Parathyroid adenoma (tissue), 2 donors: ENCODE data around the gene S100B.

Source experiments
- H2AFZ ChIP-seq: fragments of 300-600 bp; sonication (generic); one replicate; pipeline ENCODE4 v1.7.0; 2017; ENCODE audit warnings: antibody characterized with exemption, mild to moderate bottlenecking
- H3K27ac ChIP-seq: fragments of 300-600 bp; sonication (generic); one replicate; pipeline ENCODE4 v1.7.0; 2017
- H3K27me3 ChIP-seq: fragments of 300-600 bp; sonication (generic); one replicate; pipeline ENCODE4 v1.7.0; 2017; ENCODE audit warnings: low read length; ENCODE audit not compliant: control insufficient read depth, insufficient read depth
- H3K36me3 ChIP-seq: fragments of 300-600 bp; sonication (generic); one replicate; pipeline ENCODE4 v1.7.0; 2017; ENCODE audit warnings: low read length; ENCODE audit not compliant: control insufficient read depth, insufficient read depth
- H3K4me1 ChIP-seq: fragments of 300-600 bp; sonication (generic); one replicate; pipeline ENCODE4 v1.7.0; 2017; ENCODE audit warnings: control low read depth
- H3K4me2 ChIP-seq: fragments of 300-600 bp; sonication (generic); one replicate; pipeline ENCODE4 v1.7.0; 2017; ENCODE audit warnings: low read length
- H3K4me3 ChIP-seq: fragments of 300-600 bp; sonication (generic); one replicate; pipeline ENCODE4 v1.7.0; 2017; ENCODE audit warnings: low read depth, low read length
- H3K79me2 ChIP-seq: fragments of 300-600 bp; sonication (generic); one replicate; pipeline ENCODE4 v1.7.0; 2017; ENCODE audit warnings: control low read depth
- H3K9ac ChIP-seq: fragments of 300-600 bp; sonication (generic); one replicate; pipeline ENCODE4 v1.7.0; 2017; ENCODE audit warnings: mild to moderate bottlenecking
- H3K9me3 ChIP-seq: fragments of 300-600 bp; sonication (generic); one replicate; pipeline ENCODE4 v1.7.0; 2017; ENCODE audit warnings: low read length; ENCODE audit not compliant: control insufficient read depth
- TF ChIP-seq, protein P1 (sequence below): fragments of 300-600 bp; sonication (generic); IDR thresholded peaks from one replicate; pipeline ENCODE4 v1.7.0; 2017; ENCODE audit warnings: antibody characterized with exemption, mild to moderate bottlenecking
- donor health status: primary hyperparathyroidism.

Gene S100B

DNA sequence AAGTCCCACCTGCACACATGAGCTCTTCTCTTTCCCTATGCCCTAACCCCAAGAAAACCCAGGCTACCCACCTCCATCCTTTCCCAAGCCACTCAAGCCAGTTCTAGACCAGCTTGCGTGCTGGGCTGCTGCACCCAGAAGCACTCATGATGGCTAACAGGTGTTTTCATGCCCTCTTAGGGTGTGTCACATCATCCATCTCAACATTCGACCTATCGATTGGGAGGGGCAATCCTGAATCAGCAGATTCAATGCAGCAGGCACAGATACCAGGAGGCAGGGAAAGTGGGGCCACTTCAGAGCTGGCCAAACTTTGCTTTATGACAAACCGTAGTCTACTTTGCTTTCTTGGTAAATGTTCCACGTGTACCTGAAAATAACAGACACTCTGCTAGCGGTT is 24.0 kb upstream of the S100B start:
- H3K27ac ChIP-seq = no peak overlapping the region
- H3K4me2 ChIP-seq = no peak overlapping the region
- H2AFZ ChIP-seq = no peak overlapping the region
- TF ChIP-seq, protein P1, sequence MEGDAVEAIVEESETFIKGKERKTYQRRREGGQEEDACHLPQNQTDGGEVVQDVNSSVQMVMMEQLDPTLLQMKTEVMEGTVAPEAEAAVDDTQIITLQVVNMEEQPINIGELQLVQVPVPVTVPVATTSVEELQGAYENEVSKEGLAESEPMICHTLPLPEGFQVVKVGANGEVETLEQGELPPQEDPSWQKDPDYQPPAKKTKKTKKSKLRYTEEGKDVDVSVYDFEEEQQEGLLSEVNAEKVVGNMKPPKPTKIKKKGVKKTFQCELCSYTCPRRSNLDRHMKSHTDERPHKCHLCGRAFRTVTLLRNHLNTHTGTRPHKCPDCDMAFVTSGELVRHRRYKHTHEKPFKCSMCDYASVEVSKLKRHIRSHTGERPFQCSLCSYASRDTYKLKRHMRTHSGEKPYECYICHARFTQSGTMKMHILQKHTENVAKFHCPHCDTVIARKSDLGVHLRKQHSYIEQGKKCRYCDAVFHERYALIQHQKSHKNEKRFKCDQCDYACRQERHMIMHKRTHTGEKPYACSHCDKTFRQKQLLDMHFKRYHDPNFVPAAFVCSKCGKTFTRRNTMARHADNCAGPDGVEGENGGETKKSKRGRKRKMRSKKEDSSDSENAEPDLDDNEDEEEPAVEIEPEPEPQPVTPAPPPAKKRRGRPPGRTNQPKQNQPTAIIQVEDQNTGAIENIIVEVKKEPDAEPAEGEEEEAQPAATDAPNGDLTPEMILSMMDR = no peak
- no peaks in the 10 kb centered on the region for H3K79me2 ChIP-seq
- no peaks in the 10 kb centered on the region for H3K4me1 ChIP-seq
- H3K9me3 ChIP-seq = no peaks in the 10 kb centered on the region
- H3K36me3 ChIP-seq = no peaks in the 10 kb centered on the region
- no peaks in the 10 kb centered on the region for H3K27me3 ChIP-seq
- no peak overlapping the region for H3K4me3 ChIP-seq
- no peak overlapping the region for H3K9ac ChIP-seq

DNA sequence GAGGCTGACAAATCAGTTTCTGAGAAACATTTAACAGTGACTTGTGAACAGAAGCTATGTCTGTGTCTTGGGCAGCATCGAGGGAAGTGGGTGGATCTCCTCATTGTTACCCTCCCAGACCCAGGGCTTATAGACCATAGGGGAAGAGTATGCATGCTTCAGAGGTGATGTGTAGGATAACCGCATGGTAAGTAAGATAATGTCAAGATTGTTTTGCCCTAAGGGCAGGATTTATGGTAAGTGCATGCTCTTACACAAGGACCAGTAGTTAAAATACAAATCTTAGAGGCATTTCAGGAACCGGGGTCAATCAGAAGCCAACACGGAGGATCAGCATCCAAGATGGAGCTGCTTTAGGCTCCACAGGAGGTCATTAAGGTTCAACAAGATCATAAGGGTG is 22.8 kb upstream of the S100B start:
- H3K27me3 ChIP-seq = no peaks in the 10 kb centered on the region
- no peak overlapping the region for H3K4me3 ChIP-seq
- no peaks in the 10 kb centered on the region for H3K9me3 ChIP-seq
- no peak overlapping the region for H3K4me2 ChIP-seq
- H3K36me3 ChIP-seq = no peaks in the 10 kb centered on the region
- no peaks in the 10 kb centered on the region for H3K4me1 ChIP-seq
- no peak overlapping the region for H2AFZ ChIP-seq
- no peak overlapping the region for H3K9ac ChIP-seq
- no peak overlapping the region for H3K27ac ChIP-seq
- H3K79me2 ChIP-seq = no peaks in the 10 kb centered on the region
- TF ChIP-seq, protein P1 = no peak

DNA sequence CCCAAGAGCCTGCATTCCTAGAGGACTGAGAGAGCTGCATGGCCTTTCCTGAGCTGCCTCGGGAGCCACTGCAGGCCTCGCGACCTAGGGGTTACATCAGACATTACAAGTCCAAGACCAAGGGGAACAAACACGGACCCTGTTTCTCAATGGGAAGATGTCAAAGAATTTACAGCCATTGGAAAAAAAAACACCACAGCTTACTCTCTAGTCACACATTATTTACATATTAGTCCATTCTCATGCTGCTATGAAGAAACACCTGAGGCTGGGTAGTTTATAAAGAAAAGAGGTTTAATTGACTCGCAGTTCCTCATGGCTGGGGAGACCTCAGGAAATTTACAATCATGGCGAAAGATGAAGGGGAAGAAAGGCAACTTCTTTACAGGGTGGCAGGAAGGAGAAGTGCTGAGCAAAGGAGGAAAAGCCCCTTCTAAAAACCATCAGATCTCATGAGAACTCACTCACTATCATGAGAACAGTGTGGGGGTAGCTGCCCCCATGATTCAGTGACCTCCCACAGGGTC is 22.2 kb upstream of the S100B start:
- no peak overlapping the region for H3K4me3 ChIP-seq
- TF ChIP-seq, protein P1 = no peak
- no peak overlapping the region for H3K9ac ChIP-seq
- H3K36me3 ChIP-seq = no peaks in the 10 kb centered on the region
- no peaks in the 10 kb centered on the region for H3K9me3 ChIP-seq
- H3K27ac ChIP-seq = no peak overlapping the region
- no peaks in the 10 kb centered on the region for H3K27me3 ChIP-seq
- H2AFZ ChIP-seq = no peak overlapping the region
- no peak overlapping the region for H3K4me2 ChIP-seq
- H3K4me1 ChIP-seq = no peaks in the 10 kb centered on the region
- no peaks in the 10 kb centered on the region for H3K79me2 ChIP-seq

DNA sequence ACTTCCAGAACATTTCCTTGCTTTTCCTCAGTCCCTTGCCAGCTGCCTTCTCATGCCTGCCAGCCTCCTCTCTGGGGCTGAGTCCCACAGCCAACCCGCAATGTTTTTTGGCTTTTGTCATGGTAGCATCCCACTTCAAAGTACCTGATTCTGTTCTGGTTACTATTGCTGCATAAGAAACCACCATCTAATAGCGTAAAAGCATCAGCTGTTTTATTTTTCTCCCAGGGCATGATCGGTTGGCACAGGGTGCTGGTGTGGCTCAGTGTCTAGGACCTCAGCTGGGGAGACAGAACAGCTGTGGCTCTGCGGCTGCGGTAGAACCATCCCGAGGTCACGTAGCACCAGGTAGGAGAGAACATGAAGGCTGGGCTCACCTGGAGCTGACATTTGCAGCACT is 21.7 kb upstream of the S100B start:
- Histone ChIP-seq H3K4me1 (no peaks in the 10 kb centered on the region), H3K9ac (no peak overlapping the region), H3K27ac (no peak overlapping the region), H3K36me3 (no peaks in the 10 kb centered on the region), H3K79me2 (no peaks in the 10 kb centered on the region), H3K4me3 (no peak overlapping the region), H3K9me3 (no peaks in the 10 kb centered on the region), H3K27me3 (no peaks in the 10 kb centered on the region), H2AFZ (no peak overlapping the region), H3K4me2 (no peak overlapping the region)
- TF ChIP-seq, protein P1 = no peak

DNA sequence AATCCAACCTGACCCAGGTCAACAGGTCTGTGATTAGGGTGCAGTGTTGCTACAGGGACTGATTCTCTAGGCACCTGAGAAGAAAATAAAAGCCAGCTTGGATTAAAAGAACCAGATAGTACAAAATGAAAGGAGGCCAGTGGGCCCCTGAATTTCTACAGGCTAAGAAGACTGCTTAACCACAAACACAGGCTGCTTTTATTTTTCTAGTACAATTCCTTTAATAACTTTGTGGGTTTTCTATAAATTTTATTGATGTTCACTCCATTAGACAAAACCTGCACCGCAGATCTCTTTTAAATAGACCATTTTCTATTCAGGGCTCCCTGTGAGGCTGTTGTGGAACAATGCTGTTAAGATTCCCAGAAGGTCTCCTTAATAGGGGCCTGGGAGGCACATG is 20.9 kb upstream of the S100B start:
- Histone ChIP-seq H3K4me3 (no peak overlapping the region), H3K4me2 (no peak overlapping the region), H3K27me3 (no peaks in the 10 kb centered on the region), H3K36me3 (no peaks in the 10 kb centered on the region), H3K9ac (no peak overlapping the region), H3K9me3 (no peaks in the 10 kb centered on the region), H3K79me2 (no peaks in the 10 kb centered on the region), H3K4me1 (no peaks in the 10 kb centered on the region), H3K27ac (no peak overlapping the region), H2AFZ (no peak overlapping the region)
- TF ChIP-seq, protein P1 = no peak
